RWPE1 (cell line): ENCODE data around the gene ADAMTS10.

Experiments used
- CTCF ChIA-PET: fragments of 350-600 bp; sonication (Branson Sonifier 250); formaldehyde crosslinking; extraction: SDS; loops from one replicate; lab custom pipeline; 2021; lab: Yijun Ruan, JAX
- POLR2A ChIA-PET: fragments of 400-600 bp; formaldehyde crosslinking; extraction: SDS; loops from one replicate; lab custom pipeline; 2020; ENCODE audit warnings: antibody characterized with exemption; ENCODE audit not compliant: low non-redundant PET; lab: Yijun Ruan, JAX
- DNase-seq: peaks from one replicate; pipeline ENCODE4 v3.0.0; 2012; ENCODE audit warnings: low spot score
- H3K27ac ChIP-seq: fragments of 450-650 bp; 2 replicates; pipeline ENCODE4 v1.5.1; 2017
- TF ChIP-seq, protein P1 (sequence below): fragments of 450-650 bp; conservative IDR thresholded peaks from 2 replicates; pipeline ENCODE4 v1.5.1; 2017; ENCODE audit warnings: low read depth, mild to moderate bottlenecking

The ADAMTS10 gene

DNA sequence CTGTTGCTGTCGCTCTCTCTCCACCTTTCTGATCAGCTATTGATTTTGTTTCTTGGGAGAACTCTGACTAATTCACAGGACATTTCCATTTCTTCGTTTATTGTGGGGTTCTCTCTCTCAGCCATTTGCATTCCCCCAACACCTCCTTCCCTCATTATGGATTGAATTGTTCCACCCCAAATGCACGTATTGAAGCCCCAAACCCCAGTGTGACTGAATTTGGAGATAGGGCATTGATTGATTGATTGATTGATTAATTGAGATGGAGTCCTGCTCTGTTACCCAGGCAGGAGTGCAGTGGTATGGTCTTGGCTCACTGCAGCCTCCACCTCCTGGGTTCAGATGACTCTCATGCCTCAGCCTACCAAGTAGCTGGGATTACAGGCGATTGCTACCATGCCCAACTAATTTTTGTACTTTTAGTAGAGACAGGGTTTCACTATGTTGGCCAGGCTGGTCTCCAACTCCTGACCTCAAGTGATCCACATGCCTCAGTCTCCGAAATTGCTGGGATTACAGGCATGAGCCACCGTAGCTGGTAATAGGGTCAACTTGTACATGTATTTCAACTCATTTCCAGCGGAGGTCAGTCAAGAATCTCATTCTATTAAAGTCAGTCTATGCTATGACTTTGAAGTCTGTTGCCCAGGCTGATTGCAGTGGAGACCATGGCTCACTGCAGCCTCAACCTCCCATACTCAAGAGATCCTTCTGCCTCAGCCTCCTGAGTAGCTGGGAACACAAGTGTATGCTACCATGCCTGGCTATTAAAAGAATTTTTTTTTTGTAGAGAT lies 33.5 kb upstream of the ADAMTS10 start:
- H3K27ac ChIP-seq: no peak overlapping the region
- ChIA-PET POLR2A (interaction anchor here (0.6 kb wide), 1 partner anchor 85 kb away, joined by 3 read pairs; no protein-coding TSS in a partner anchor), CTCF (no interaction called here)
- TF ChIP-seq, protein P1, sequence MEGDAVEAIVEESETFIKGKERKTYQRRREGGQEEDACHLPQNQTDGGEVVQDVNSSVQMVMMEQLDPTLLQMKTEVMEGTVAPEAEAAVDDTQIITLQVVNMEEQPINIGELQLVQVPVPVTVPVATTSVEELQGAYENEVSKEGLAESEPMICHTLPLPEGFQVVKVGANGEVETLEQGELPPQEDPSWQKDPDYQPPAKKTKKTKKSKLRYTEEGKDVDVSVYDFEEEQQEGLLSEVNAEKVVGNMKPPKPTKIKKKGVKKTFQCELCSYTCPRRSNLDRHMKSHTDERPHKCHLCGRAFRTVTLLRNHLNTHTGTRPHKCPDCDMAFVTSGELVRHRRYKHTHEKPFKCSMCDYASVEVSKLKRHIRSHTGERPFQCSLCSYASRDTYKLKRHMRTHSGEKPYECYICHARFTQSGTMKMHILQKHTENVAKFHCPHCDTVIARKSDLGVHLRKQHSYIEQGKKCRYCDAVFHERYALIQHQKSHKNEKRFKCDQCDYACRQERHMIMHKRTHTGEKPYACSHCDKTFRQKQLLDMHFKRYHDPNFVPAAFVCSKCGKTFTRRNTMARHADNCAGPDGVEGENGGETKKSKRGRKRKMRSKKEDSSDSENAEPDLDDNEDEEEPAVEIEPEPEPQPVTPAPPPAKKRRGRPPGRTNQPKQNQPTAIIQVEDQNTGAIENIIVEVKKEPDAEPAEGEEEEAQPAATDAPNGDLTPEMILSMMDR: no peak
- DNase-seq: no peak

DNA sequence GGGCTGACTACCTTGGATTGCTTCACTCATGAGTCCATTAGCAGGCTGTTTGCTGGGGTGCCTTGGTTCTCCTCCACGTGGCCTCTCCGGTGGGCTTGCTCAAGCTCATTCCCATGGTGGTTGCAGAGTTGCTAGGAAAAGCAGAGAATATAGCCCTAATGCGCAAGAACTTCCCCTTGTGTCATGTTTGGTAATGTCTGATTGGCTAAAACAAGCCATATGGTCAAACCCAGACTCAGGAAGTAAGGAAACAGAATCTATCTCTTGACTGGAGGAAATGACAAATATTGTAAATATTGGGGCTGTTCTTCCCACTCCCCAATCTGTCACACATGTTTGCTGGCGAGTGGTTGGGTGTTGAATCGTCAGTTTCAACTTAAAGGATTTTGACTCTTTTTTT lies 32.0 kb upstream of the ADAMTS10 start:
- POLR2A ChIA-PET: no interaction called here
- CTCF ChIA-PET: interaction anchor here (0.6 to 1.1 kb wide), 4 partner anchors 9 to 899 kb away, joined by 3 to 6 read pairs (median 4); no protein-coding TSS in a partner anchor
- DNase-seq: no peak
- H3K27ac ChIP-seq: no peak overlapping the region
- TF ChIP-seq, protein P1: no peak

DNA sequence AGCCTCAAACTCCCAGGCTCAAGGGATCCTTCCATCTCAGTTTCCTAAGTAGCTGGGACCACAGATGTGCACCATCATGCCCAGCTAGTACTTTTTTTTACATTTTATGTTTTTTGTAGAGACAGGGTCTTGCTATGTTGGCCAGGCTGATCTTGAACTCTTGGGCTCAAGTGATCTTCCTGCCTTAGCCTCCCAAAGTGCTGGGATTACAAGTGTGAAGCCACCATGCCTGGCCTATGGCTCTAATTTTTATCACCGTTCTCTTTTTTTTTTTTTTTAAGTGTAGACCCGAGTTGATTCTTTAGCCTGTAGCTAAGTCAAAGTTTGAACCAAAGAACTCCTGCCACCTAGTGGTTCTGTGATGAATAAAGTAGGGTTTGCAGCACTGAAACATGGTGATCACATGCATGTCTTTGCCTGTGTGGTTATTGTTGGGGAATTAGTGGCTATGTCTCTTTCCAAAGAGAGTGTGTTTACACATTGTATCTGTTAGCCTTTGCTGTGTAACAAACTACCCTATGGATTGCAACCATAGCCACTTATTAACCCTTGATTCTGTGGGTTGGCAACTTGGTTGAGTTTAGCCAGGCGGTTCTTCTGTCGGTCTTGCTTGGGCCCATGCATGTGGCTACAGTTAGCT lies 31.5 kb upstream of the ADAMTS10 start:
- CTCF ChIA-PET: interaction anchor here (0.6 to 1.1 kb wide), 4 partner anchors 8 to 900 kb away, joined by 3 to 6 read pairs (median 4); no protein-coding TSS in a partner anchor
- TF ChIP-seq, protein P1: 0 out of 2 replicates have a peak, but pooled peaks have one; percentile 10
- peak; percentile 27 for DNase-seq
- POLR2A ChIA-PET: no interaction called here
- H3K27ac ChIP-seq: no peak overlapping the region

DNA sequence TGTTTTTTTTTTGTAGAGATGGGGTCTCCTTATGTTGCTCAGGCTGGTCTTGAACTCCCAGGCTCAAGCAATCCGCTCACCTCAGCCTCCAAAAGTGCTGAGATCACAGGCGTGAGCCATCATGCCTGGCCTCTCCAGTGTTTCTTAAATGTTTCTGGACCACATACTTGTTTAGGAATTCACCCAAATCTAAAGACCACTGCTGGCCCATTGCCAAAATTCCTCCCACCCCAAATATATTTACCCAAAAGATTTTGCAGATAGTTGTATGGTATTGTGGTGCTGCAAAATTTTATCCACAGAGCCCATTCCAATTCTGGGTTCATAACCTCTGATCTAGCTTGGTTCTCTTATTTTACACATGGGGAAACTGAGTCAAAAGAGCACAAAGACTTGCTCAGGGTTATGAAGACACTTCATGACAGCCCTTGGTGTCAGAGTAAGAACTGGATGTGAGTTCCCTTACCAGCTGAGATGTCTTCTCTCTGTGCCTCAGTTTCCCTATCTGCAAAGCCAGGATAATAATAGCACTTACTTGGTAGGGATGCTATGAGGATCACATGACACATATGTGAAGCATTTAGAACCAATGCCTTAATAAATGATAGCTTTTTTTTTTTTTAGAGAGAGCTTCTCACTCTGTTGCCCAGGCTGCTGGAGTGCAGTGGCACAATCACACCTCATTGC lies 30.8 kb upstream of the ADAMTS10 start:
- H3K27ac ChIP-seq: no peak overlapping the region
- DNase-seq: no peak
- ChIA-PET CTCF (interaction anchor here (0.9 to 1.2 kb wide), 4 partner anchors 8 to 61 kb away, joined by 4 to 7 read pairs (median 5); no protein-coding TSS in a partner anchor), POLR2A (no interaction called here)
- TF ChIP-seq, protein P1: no peak

DNA sequence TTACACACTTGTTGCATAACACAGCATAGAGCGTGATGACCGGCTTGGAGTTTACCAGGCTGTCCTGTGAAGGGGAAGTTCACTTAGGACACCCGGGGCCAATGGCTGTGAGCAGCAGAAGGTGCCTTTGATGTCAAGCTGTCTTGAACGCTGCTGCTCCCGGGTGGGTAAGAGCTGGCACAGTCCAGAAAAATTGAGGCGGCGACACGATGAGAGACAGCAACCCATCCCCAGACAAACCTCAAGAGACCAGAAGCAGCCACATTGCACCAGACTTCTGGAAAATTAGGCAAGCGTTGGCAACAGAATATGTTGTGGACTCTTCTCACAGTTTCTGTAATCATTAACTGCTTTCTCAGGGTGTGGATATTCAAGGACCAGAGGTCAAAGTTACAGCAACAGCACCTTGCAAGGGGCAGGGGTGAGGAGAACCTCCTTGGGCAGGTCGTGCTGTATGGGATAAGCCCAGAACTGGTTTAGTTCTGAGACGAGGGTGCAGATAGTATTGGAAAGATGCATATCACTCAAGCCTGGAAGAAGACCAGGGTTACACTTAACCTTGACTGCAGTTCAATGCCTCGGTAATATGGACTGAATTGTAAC lies 30.0 kb upstream of the ADAMTS10 start:
- TF ChIP-seq, protein P1: no peak
- ChIA-PET POLR2A (no interaction called here), CTCF (interaction anchor here (1.2 kb wide), 1 partner anchor 60 kb away, joined by 7 read pairs; no protein-coding TSS in a partner anchor)
- DNase-seq: no peak
- H3K27ac ChIP-seq: no peak overlapping the region
